IPS DF 6.9 (cell line): ENCODE results near the gene DNAH8.

Source experiments
- DNase-seq: peaks from one replicate; pipeline ENCODE4 v3.0.0-alpha.2; 2013; ENCODE audit warnings: low read depth, low spot score
- H3K27ac ChIP-seq: one replicate; pipeline ENCODE4 v1.5.1; 2013; ENCODE audit warnings: low read length, control low read depth
- H3K27me3 ChIP-seq: 2 replicates; pipeline ENCODE4 v1.6.1; 2013; ENCODE audit warnings: mild to moderate bottlenecking, low read length; ENCODE audit not compliant: control insufficient read depth, insufficient read depth
- H3K36me3 ChIP-seq: 2 replicates; pipeline ENCODE4 v1.6.1; 2013; ENCODE audit warnings: low read length; ENCODE audit not compliant: control insufficient read depth, insufficient read depth
- H3K4me1 ChIP-seq: 2 replicates; pipeline ENCODE4 v1.6.1; 2013; ENCODE audit warnings: low read length; ENCODE audit not compliant: control insufficient read depth, insufficient read depth
- H3K4me3 ChIP-seq: 2 replicates; pipeline ENCODE4 v1.5.1; 2013; ENCODE audit warnings: mild to moderate bottlenecking, low read length
- H3K9me3 ChIP-seq: 2 replicates; pipeline ENCODE4 v1.6.1; 2013; ENCODE audit warnings: low read length, inconsistent platforms; ENCODE audit not compliant: control insufficient read depth, insufficient read depth
- WGBS: extraction: QIAGEN DNeasy Blood & Tissue Kit; methylation state at CpG from one replicate; pipeline ENCODE4 v1.1.7; 2013; ENCODE audit warnings: mixed read lengths, missing lambda C conversion rate; ENCODE audit not compliant: insufficient read length, insufficient coverage; 5-methylcytosine and 5-hydroxymethylcytosine counted together

The DNAH8 gene

DNA sequence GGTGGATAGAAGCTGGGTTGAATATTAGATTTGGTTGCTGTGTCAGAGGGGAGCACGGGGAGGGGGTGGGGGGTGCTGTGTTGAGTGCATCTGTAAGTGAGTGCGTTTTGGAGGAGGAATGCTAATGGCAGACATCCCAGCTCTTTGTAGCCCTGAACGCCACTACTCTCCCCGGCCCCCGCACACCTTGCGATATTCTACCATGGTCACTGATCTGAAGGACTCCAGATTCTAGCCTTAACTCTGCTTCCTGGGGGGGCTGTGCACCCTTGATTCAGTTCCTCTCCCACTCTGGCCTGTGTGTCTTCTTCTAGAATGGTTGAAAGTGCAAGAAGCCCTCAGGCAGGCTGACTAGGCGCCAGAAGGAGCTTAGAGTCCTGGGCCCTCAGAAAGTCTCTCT, 340.6 kb downstream of the DNAH8 start:
- WGBS: no CpG with 5 or more reads among the region's 7 CpGs
- no peak for DNase-seq
- H3K4me3 ChIP-seq: no peak overlapping the region
- H3K9me3 ChIP-seq: no peaks in the 10 kb centered on the region
- no peak overlapping the region for H3K27ac ChIP-seq
- no peaks in the 10 kb centered on the region for H3K36me3 ChIP-seq
- H3K27me3 ChIP-seq: no peaks in the 10 kb centered on the region
- no peaks in the 10 kb centered on the region; the same call in 1 of the 2 replicates for H3K4me1 ChIP-seq

DNA sequence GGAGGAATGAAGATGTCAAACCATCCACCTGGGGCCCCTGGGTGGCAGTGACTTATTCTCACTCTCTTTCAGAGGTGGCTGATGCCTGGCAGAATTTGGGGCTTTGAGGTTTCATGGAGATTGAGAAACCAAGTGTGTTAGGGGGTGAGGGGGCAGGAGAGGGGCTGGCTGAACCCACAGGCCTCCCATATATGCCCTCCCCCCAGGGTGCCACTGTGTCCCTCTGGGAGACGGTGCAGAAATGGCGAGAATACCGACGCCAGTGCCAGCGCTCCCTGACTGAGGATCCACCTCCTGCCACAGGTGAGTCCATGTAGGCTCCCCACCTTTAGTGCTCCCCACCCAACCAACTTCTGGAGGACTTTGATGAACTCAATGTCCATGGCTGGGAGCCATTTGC, 341.1 kb downstream of the DNAH8 start:
- H3K9me3 ChIP-seq: no peaks in the 10 kb centered on the region
- no peaks in the 10 kb centered on the region for H3K27me3 ChIP-seq
- no peak for DNase-seq
- no peaks in the 10 kb centered on the region for H3K36me3 ChIP-seq
- no peak overlapping the region for H3K4me3 ChIP-seq
- no peak overlapping the region for H3K27ac ChIP-seq
- no peaks in the 10 kb centered on the region; the same call in 1 of the 2 replicates for H3K4me1 ChIP-seq
- WGBS: no CpG with 5 or more reads among the region's 5 CpGs

DNA sequence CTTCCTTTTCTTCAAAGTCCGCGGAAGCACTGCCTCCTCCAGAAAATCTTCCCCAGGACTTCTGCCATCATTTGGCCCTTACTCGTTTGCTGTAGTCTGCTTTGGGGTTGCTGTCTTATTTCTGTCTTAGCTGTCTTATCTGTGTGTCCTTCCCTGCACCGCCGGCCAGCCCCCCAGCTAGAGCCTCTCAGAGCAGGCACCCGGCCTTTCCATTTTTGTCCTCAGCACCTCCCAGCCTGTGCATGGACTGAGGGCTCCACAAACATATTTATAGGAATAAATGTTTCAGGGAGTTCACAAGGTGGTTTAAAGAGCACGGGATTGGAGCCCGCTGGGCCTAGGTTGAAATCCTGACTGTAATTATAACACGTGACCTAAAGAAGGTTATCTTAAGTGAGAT, 341.6 kb downstream of the DNAH8 start:
- H3K4me1 ChIP-seq: no peaks in the 10 kb centered on the region
- no peaks in the 10 kb centered on the region for H3K36me3 ChIP-seq
- no peaks in the 10 kb centered on the region for H3K27me3 ChIP-seq
- WGBS: no CpG with 5 or more reads among the region's 9 CpGs
- no peak overlapping the region for H3K4me3 ChIP-seq
- H3K27ac ChIP-seq: no peak overlapping the region
- no peak for DNase-seq
- no peaks in the 10 kb centered on the region for H3K9me3 ChIP-seq

DNA sequence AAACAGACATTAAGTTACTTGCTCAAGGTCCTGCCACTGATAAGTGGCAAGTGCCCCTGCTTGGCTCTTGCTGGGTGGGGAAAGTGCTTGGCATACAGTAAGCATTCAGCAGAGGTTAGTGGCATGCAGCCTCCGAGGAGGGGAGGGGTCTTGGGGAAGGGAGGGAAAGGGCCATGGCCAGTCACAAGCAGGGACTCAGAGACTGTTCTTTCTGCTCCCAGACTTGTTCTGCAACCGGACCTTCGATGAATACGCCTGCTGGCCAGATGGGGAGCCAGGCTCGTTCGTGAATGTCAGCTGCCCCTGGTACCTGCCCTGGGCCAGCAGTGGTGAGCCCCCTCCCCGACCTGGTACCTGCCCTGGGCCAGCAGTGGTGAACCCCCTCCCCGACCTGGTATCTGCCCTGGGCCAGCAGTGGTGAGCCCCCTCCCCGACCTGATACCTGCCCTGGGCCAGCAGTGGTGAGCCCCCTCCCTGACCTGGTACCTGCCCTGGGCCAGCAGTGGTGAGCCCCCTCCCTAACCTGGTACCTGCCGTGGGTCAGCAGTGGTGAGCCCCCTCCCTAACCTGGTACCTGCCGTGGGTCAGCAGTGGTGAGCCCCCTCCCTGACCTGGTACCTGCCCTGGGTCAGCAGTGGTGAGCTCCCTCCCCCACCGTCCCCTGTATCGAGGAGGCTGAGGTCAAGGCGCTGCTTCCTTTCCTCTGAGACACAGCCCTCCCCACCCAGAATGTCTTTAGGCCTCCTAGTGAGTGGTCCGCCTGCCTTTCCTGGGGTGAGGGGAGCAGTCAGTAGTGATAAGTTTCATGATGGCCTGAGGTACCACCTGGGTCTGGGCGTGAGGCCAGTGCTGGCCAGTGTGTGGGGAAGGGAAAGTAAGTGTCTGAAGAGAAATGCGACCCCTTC, 342.4 kb downstream of the DNAH8 start:
- Histone ChIP-seq H3K9me3 (no peaks in the 10 kb centered on the region), H3K27ac (no peak overlapping the region), H3K4me3 (no peak overlapping the region), H3K27me3 (no peaks in the 10 kb centered on the region), H3K4me1 (no peaks in the 10 kb centered on the region), H3K36me3 (no peaks in the 10 kb centered on the region)
- no CpG with 5 or more reads among the region's 17 CpGs for WGBS
- DNase-seq: no peak

DNA sequence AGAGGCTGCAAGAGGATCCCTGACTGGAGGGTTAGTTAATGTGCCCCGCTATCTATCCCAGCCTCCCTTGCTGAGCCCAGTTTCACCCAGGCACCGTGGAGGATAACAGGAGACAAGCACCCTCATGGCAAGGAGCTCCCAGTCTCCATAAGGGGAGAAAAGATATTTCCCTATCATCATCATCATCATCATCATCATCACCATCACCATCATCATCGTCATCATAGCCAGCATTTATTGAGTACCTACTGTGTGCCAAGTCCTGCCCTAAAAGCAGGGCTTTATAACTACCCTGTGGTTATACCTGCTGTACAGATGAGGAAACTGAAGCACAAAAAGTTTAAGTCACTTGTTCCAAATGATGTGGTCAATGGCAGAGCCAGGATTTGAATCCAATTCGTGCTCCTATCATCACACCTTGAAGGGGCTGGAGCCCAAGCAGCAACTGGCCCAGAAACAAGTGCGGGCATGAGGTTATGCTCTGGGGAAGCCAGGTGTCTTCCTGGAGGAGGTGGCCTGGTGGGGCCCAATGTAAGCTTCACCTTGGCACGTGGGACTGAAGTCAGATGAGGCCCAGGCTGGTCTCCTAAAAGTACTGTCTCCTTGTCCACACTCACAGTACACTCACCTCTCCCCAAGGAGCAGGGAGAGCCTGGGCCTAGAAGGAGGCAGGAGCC, 343.5 kb downstream of the DNAH8 start:
- no peaks in the 10 kb centered on the region for H3K9me3 ChIP-seq
- H3K27ac ChIP-seq: no peak overlapping the region
- H3K27me3 ChIP-seq: no peaks in the 10 kb centered on the region
- WGBS: no CpG with 5 or more reads among the region's 6 CpGs
- H3K4me1 ChIP-seq: no peaks in the 10 kb centered on the region
- no peak for DNase-seq
- no peaks in the 10 kb centered on the region for H3K36me3 ChIP-seq
- H3K4me3 ChIP-seq: no peak overlapping the region

GRCh38 chr6:39059496-39060310, 344.6 kb downstream of the DNAH8 start:
- no peak for DNase-seq
- no peaks in the 10 kb centered on the region for H3K9me3 ChIP-seq
- H3K4me3 ChIP-seq: no peak overlapping the region
- no peaks in the 10 kb centered on the region for H3K27me3 ChIP-seq
- H3K36me3 ChIP-seq: no peaks in the 10 kb centered on the region
- H3K27ac ChIP-seq: no peak overlapping the region
- no CpG with 5 or more reads among the region's 14 CpGs for WGBS
- H3K4me1 ChIP-seq: no peaks in the 10 kb centered on the region

- H3K4me1 ChIP-seq: no peaks in the 10 kb centered on the region
- no peaks in the 10 kb centered on the region for H3K27me3 ChIP-seq
- no CpG with 5 or more reads among the region's 7 CpGs for WGBS
- no peaks in the 10 kb centered on the region for H3K9me3 ChIP-seq
- no peak overlapping the region for H3K4me3 ChIP-seq
- H3K36me3 ChIP-seq: no peaks in the 10 kb centered on the region
- DNase-seq: no peak
- H3K27ac ChIP-seq: no peak overlapping the region
These were observed 345.5 kb downstream of the DNAH8 start for GRCh38 chr6:39060467-39061160.

GRCh38 chr6:39061182-39061581, 346.1 kb downstream of the DNAH8 start:
- Histone ChIP-seq H3K9me3 (no peaks in the 10 kb centered on the region), H3K27me3 (no peaks in the 10 kb centered on the region), H3K27ac (no peak overlapping the region), H3K36me3 (no peaks in the 10 kb centered on the region), H3K4me1 (no peaks in the 10 kb centered on the region), H3K4me3 (no peak overlapping the region)
- DNase-seq: no peak
- no CpG with 5 or more reads among the region's 6 CpGs for WGBS

DNA sequence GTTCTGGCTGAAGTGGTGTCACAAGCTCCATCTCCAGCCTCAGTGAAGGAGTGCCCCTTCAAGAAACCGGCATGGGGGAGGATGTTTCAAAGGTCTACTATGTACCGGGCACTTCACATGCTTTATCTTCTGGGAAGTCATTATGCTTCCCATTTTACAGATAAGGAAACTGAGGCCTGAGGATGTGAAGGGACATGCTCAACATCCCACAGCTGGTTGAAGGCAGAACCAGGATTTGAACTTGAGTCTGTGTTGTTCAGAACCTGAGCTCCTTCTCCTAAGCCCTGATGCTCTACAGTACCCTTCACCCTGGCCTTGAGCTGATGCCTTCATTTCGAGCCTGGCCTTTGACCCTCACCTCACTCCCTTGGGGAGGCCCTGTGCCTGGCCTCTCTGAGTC, 346.5 kb downstream of the DNAH8 start:
- WGBS: no CpG with 5 or more reads among the region's 3 CpGs
- H3K9me3 ChIP-seq: no peaks in the 10 kb centered on the region
- no peak for DNase-seq
- H3K36me3 ChIP-seq: no peaks in the 10 kb centered on the region
- no peaks in the 10 kb centered on the region for H3K27me3 ChIP-seq
- no peaks in the 10 kb centered on the region for H3K4me1 ChIP-seq
- no peak overlapping the region for H3K4me3 ChIP-seq
- no peak overlapping the region for H3K27ac ChIP-seq
